ENCODE results near the gene CECR2.

DNA sequence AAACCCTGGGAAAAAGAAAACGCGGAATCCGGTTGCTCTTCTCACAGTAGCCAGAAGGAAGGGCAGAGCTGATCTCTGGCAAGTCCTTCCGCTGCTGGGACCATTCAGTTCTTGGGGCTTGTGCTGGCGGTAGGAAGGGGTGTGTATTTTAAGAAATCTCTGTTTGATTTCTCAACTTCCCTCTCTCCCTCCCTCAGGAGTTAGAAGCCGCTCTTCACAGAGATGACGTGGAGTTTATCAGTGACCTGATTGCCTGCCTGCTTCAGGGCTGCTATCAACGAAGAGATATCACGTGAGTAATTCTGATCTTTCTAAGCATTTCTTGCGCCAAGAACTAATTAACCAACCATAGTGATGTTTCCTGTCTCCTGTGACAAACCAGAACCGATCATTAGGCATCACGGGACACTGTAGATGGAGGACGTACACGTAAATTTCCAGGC, 108.2 kb downstream of the CECR2 start:
- no peak for TF ChIP-seq CTCF (IDR thresholded peaks at IDR 0.05; ENCODE audit: poor library complexity, severe bottlenecking)
- TF ChIP-seq REST (IDR thresholded peaks at IDR 0.05; ENCODE audit: borderline replicate concordance), result no peak
- TF ChIP-seq TAF1 (IDR thresholded peaks at IDR 0.05; ENCODE audit: low read depth), result no peak
- TF ChIP-seq POLR2AphosphoS5 (IDR thresholded peaks at IDR 0.05), result no peak
